Lung (tissue), 12 donors: Measurements from ENCODE around the gene CDK14. TPM values are rescaled to one million over a fixed set of nuclear protein-coding genes. Genes with fewer than 3 reads are reported as not detected.

Source experiments
- ATAC-seq: fragments of 200-7000 bp; cut with Tn5 transposase; one replicate; pipeline ENCODE4 v1.9.1; 2020; ENCODE audit warnings: moderate number of reproducible peaks; ENCODE audit not compliant: insufficient read depth, low FRiP score
- DNase-seq, 3 donors: peaks; one replicate each; pipeline ENCODE4 v3.0.0-alpha.2; 2013 to 2017
- H3K27ac ChIP-seq, 2 donors: one replicate each; pipeline ENCODE4 v1.5.1; 2013; ENCODE audit warnings: mild to moderate bottlenecking in 2 of 2, moderate library complexity in 2 of 2, control low read depth in 1 of 2, inconsistent platforms in 1 of 2, low read depth in 1 of 2, low read length in 1 of 2
- H3K27me3 ChIP-seq, 3 donors: one replicate each; pipeline ENCODE4 v1.5.1; 2013; ENCODE audit warnings: low read length in 2 of 3; ENCODE audit not compliant: control insufficient read depth in 3 of 3, insufficient read depth in 3 of 3
- H3K36me3 ChIP-seq, 4 donors: one replicate each; pipeline ENCODE4 v1.5.1; 2013; ENCODE audit warnings: low read length in 4 of 4, mild to moderate bottlenecking in 1 of 4, moderate library complexity in 1 of 4; ENCODE audit not compliant: control insufficient read depth in 4 of 4, insufficient read depth in 4 of 4
- H3K4me1 ChIP-seq, 5 donors: one replicate each; pipeline ENCODE4 v1.5.1; 2013; ENCODE audit warnings: low read length in 5 of 5, mild to moderate bottlenecking in 2 of 5, moderate library complexity in 1 of 5; ENCODE audit not compliant: control insufficient read depth in 5 of 5, insufficient read depth in 5 of 5
- H3K4me3 ChIP-seq: one replicate; pipeline ENCODE4 v1.5.1; 2013; ENCODE audit warnings: mild to moderate bottlenecking, control low read depth, moderate library complexity
- H3K9ac ChIP-seq, 2 donors: one replicate each; pipeline ENCODE4 v1.5.1; 2013; ENCODE audit warnings: low read length in 2 of 2, control low read depth in 1 of 2; ENCODE audit not compliant: insufficient read depth in 1 of 2
- H3K9me3 ChIP-seq, 4 donors: one replicate each; pipeline ENCODE4 v1.5.1; 2013; ENCODE audit warnings: low read length in 3 of 4, mild to moderate bottlenecking in 1 of 4, moderate library complexity in 1 of 4; ENCODE audit not compliant: control insufficient read depth in 4 of 4, insufficient read depth in 3 of 4
- WGBS, 2 donors: extraction: QIAGEN DNeasy Blood & Tissue Kit; methylation state at CpG; one replicate each; pipeline ENCODE4 v1.1.7; 2013; 5-methylcytosine and 5-hydroxymethylcytosine counted together
- polyA plus RNA-seq, 2 donors: library from polyadenylated mRNA; stranded (reverse); fragments of 200-250 nt; gene quantifications; one replicate each; pipeline ENCODE4 v1.2.1, GENCODE V29; 2013
- total RNA-seq, 2 donors: library from RNA; depleted of rRNA in 1 of 2; stranded (reverse); fragments of >200 nt in 1 of 2; gene quantifications; one replicate each; pipeline ENCODE4 v1.2.1, GENCODE V29; 2014 to 2021
- TF ChIP-seq, protein P1 (sequence below): IDR thresholded peaks from 2 replicates; pipeline ENCODE4 v1.5.1; 2012; ENCODE audit warnings: mild to moderate bottlenecking; ENCODE audit errors: control extremely low read depth, extremely low read depth
- donor health status: control.
- donor health status: control.
- donor health status: Bipolar disorder and iron deficiency.
- donor health status: healthy.
- donor health status: DM: yes; HTN: yes; CAD: no.

The CDK14 gene
- total and polyA plus RNA-seq, 4 donors, result 4.3 to 117 (median 18.9) TPM

DNA sequence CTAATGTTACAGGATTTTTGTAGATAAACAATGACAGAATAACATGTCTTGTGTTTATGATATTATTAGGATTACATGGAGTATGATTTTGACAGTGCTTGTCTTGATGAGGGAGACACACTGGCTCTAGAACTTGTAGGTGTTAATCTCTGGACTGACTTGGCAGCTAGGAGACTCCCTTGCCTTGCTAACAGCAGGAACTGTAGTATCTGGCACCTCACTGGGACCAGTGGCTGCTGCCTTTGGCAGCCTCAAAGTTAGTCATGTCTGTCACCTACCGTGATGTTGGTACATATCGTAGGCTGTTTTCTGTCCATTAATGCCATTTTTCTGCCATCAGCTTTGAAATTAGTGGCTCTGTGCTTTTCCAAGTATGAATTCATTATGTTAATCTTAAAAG is 261.5 kb downstream of the CDK14 start:
- Histone ChIP-seq H3K27ac (no peak overlapping the region), H3K9me3 (no peaks in the 10 kb centered on the region), H3K4me1 (peaks cover 0 to 23% (median 3%) of the 10 kb centered on the region in 5 donors), H3K4me3 (no peak overlapping the region), H3K27me3 (no peaks in the 10 kb centered on the region), H3K36me3 (no peaks in the 10 kb centered on the region), H3K9ac (no peak overlapping the region)
- 84 to 85% methylated on average over 2 of the region's 2 CpGs for WGBS, 2 donors
- TF ChIP-seq, protein P1, sequence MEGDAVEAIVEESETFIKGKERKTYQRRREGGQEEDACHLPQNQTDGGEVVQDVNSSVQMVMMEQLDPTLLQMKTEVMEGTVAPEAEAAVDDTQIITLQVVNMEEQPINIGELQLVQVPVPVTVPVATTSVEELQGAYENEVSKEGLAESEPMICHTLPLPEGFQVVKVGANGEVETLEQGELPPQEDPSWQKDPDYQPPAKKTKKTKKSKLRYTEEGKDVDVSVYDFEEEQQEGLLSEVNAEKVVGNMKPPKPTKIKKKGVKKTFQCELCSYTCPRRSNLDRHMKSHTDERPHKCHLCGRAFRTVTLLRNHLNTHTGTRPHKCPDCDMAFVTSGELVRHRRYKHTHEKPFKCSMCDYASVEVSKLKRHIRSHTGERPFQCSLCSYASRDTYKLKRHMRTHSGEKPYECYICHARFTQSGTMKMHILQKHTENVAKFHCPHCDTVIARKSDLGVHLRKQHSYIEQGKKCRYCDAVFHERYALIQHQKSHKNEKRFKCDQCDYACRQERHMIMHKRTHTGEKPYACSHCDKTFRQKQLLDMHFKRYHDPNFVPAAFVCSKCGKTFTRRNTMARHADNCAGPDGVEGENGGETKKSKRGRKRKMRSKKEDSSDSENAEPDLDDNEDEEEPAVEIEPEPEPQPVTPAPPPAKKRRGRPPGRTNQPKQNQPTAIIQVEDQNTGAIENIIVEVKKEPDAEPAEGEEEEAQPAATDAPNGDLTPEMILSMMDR, result no peak
- no peak for ATAC-seq
- peak in 1 of 3 donors; percentile 29 for DNase-seq

DNA sequence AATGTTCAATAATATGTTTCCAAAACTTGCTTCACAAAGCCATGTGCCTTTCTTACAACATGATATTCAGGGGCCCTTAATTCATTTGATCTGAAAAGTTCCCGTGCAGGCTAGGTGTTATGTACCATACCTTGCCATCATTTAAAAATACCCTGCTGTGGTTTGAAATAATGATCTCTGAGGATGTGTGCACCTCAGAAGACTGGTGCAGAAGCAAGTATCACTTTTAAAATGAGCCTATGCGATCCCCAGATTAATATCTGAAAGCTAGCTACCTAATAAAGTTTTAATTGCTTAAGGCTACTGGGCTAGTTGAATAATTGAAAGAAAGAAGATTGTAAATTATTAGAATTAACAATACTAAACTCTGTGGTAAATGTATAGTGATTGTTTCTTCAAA is 262.4 kb downstream of the CDK14 start:
- no peak overlapping the region for H3K27ac ChIP-seq
- TF ChIP-seq, protein P1, result no peak
- H3K4me3 ChIP-seq, result no peak overlapping the region
- ATAC-seq, result no peak
- no peak overlapping the region for H3K9ac ChIP-seq
- no peaks in the 10 kb centered on the region for H3K9me3 ChIP-seq
- no peak for DNase-seq
- peaks cover 0 to 23% (median 3%) of the 10 kb centered on the region in 5 donors for H3K4me1 ChIP-seq
- WGBS, 2 donors, result 95 to 96% methylated on average over 2 of the region's 2 CpGs
- no peaks in the 10 kb centered on the region for H3K36me3 ChIP-seq
- no peaks in the 10 kb centered on the region for H3K27me3 ChIP-seq

DNA sequence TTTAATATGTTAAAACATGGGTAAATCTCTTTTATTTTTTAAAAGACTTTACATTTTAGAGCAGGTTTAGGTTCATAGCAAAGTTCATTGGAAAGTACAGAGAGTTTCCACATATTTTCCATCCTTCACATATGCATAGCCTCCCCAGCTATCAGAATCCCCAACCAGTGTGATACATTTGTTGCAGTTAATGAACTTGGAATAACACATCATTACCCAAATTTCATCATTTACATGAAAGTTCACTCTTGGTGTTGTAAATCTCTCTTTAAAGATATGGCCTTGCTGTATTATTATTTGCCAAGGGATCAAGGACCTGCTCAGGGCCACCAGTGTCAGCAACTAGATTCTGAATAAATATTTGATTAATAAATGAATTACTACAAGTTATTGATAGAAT is 263.4 kb downstream of the CDK14 start:
- Histone ChIP-seq H3K27me3 (no peaks in the 10 kb centered on the region), H3K4me1 (peaks cover 0 to 23% (median 3%) of the 10 kb centered on the region in 5 donors), H3K9me3 (no peaks in the 10 kb centered on the region), H3K9ac (no peak overlapping the region), H3K36me3 (no peaks in the 10 kb centered on the region), H3K4me3 (no peak overlapping the region), H3K27ac (no peak overlapping the region)
- DNase-seq (peak in 2 of 3 donors; percentile 56 to 67), ATAC-seq (no peak)
- TF ChIP-seq, protein P1, result no peak

DNA sequence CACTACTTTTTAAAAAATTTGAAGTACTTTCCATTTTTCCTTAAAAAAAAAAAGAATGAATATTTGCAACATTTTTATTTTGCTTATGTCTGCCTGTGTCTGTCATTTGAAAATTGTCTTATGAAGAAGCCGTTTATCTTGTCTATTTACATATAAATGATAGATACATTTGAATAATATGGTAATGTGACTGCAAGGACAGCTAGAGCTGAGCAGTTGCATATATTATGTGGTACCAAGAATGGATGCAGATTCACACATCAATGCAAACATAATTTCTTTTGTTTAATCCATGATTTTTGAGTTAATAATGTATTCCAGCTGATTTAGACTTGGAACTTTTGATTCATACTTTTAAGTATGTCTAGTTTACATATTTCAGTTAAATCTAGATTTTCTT is 268.0 kb downstream of the CDK14 start:
- ATAC-seq (no peak), DNase-seq (no peak)
- 92 to 94% methylated on average over 1 of the region's 1 CpG for WGBS, 2 donors
- Histone ChIP-seq H3K27ac (no peak overlapping the region), H3K9me3 (no peaks in the 10 kb centered on the region), H3K36me3 (no peaks in the 10 kb centered on the region), H3K9ac (no peak overlapping the region), H3K27me3 (no peaks in the 10 kb centered on the region), H3K4me3 (no peak overlapping the region), H3K4me1 (peaks cover 0 to 1% (median 0%) of the 10 kb centered on the region in 5 donors)
- TF ChIP-seq, protein P1, result no peak
